Osteocyte (in vitro differentiated cells): ENCODE data around the gene PRKCE. TPM values are rescaled to one million over a fixed set of nuclear protein-coding genes. Genes with fewer than 3 reads are reported as not detected.

ENCODE experiments used
- DNase-seq: peaks from one replicate; pipeline ENCODE4 v3.0.0; 2021; ENCODE audit warnings: mixed read lengths; ENCODE audit not compliant: unreplicated experiment; ENCODE audit errors: extremely low spot score
- H3K27ac Mint-ChIP-seq: one replicate; pipeline ENCODE4 v1.8.0; 2021; ENCODE audit warnings: mild to moderate bottlenecking, mixed read lengths; ENCODE audit not compliant: unreplicated experiment
- H3K27me3 Mint-ChIP-seq: one replicate; pipeline ENCODE4 v1.8.0; 2021; ENCODE audit warnings: mixed read lengths; ENCODE audit not compliant: unreplicated experiment
- H3K36me3 Mint-ChIP-seq: one replicate; pipeline ENCODE4 v1.8.0; 2021; ENCODE audit warnings: mixed read lengths; ENCODE audit not compliant: unreplicated experiment
- H3K4me1 Mint-ChIP-seq: one replicate; pipeline ENCODE4 v1.8.0; 2021; ENCODE audit warnings: mixed read lengths; ENCODE audit not compliant: unreplicated experiment
- H3K4me3 Mint-ChIP-seq: one replicate; pipeline ENCODE4 v1.8.0; 2021; ENCODE audit warnings: mild to moderate bottlenecking, moderate library complexity, mixed read lengths; ENCODE audit not compliant: unreplicated experiment
- H3K9me3 Mint-ChIP-seq: one replicate; pipeline ENCODE4 v1.8.0; 2021; ENCODE audit warnings: mixed read lengths; ENCODE audit not compliant: unreplicated experiment
- total RNA-seq: library from RNA; stranded (reverse); gene quantifications from 2 replicates; pipeline ENCODE4 v1.2.1, GENCODE V29; 2021
- TF ChIP-seq, protein P1 (sequence below): fragments of 200-600 bp; sonication (generic); IDR thresholded peaks from 2 replicates; pipeline ENCODE4 v1.5.0; 2021; ENCODE audit warnings: antibody characterized with exemption, mild to moderate bottlenecking, moderate library complexity

Gene PRKCE
- total RNA-seq, 1 donor from 2014 or later, result 13.8 TPM

GRCh38 chr2:46136953-46137352, 485.5 kb downstream of the PRKCE start:
- H3K4me1 Mint-ChIP-seq, result peaks cover 19% of the 10 kb centered on the region
- H3K9me3 Mint-ChIP-seq, result no peaks in the 10 kb centered on the region
- peaks cover 3% of the 10 kb centered on the region for H3K36me3 Mint-ChIP-seq
- TF ChIP-seq, protein P1, sequence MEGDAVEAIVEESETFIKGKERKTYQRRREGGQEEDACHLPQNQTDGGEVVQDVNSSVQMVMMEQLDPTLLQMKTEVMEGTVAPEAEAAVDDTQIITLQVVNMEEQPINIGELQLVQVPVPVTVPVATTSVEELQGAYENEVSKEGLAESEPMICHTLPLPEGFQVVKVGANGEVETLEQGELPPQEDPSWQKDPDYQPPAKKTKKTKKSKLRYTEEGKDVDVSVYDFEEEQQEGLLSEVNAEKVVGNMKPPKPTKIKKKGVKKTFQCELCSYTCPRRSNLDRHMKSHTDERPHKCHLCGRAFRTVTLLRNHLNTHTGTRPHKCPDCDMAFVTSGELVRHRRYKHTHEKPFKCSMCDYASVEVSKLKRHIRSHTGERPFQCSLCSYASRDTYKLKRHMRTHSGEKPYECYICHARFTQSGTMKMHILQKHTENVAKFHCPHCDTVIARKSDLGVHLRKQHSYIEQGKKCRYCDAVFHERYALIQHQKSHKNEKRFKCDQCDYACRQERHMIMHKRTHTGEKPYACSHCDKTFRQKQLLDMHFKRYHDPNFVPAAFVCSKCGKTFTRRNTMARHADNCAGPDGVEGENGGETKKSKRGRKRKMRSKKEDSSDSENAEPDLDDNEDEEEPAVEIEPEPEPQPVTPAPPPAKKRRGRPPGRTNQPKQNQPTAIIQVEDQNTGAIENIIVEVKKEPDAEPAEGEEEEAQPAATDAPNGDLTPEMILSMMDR, result no peak
- H3K27ac Mint-ChIP-seq, result no peak overlapping the region
- H3K27me3 Mint-ChIP-seq, result no peaks in the 10 kb centered on the region
- DNase-seq, result peak; percentile 10
- H3K4me3 Mint-ChIP-seq, result no peak overlapping the region

DNA sequence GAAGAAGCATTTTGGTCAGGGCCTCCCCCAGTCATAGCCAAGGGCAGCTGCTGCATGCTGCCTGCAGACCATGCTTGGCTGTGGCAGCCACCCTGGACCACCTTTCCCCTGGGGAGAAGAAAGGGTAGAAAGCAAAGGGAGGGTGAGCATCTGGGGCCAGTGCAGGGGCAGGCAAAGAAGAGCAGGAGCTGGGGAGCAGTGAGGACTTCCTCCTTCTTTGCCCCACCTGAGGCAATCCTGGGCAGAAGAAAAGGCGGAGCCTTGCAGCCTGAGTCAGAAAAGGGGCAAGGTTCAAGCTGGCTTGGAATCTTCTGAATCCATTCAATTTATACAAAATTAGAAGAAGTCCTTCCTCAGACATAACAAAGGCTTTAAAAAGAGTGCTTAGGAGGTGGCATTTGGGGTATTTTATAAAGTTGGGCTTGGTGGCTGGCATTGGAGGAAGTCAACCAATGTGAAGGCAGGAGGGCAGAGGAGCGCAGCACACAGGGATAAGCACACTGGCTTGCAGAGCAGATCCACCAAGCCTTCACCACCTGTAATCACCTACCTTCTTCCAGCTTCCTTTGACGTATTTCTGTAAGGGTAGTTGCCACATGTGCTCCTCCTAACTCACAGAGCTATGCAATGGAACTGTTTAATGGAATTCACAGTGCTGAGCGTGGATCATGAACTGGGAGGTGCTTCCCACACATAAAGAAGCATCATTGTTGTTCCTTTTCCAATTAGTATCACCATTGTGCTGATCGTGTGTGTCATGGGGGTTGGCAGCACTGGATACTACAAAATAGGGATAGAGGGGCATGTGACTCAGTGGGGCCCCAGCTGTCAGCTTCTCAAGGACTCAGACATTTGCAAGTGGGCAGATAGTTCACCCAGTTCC, 491.3 kb downstream of the PRKCE start:
- Mint-ChIP-seq H3K27me3 (no peaks in the 10 kb centered on the region), H3K4me1 (no peaks in the 10 kb centered on the region), H3K9me3 (no peaks in the 10 kb centered on the region), H3K4me3 (no peak overlapping the region), H3K36me3 (peaks cover 6% of the 10 kb centered on the region), H3K27ac (no peak overlapping the region)
- no peak for DNase-seq
- TF ChIP-seq, protein P1, result no peak

DNA sequence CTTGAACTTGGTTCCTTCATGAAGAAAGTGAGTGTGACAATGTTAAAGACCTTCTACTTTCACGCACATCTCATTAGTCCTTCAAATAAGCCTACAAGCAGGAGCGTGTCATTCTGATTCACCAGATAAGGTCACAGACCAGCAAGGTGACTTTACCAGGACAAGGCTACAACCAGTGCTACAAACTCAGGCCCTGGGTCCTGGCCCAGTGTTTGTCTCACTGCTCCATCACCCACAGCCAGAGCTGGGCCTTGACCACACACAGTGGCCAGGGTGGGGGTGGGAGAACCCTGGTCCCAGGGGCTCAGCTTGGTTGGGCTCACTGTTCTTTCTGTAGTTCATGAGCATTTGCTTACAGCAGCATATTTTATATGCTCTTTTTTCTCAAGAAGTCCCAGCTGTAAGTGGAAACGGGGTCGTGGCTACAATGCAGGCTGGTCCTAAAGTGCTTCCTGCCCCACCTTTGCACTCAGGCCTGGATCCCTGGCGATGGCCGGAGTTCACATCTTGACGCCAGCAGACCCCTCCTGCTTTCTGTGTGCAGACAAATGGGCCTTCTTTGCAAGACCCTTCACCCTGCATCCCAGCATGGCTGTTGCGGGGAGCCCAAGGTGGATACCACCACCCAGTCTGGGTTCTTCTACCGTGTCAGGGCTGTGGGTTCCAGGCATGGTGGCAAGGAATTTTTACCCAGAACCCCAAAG, 492.1 kb downstream of the PRKCE start:
- no peaks in the 10 kb centered on the region for H3K27me3 Mint-ChIP-seq
- no peaks in the 10 kb centered on the region for H3K4me1 Mint-ChIP-seq
- no peak overlapping the region for H3K27ac Mint-ChIP-seq
- DNase-seq, result no peak
- H3K9me3 Mint-ChIP-seq, result no peaks in the 10 kb centered on the region
- TF ChIP-seq, protein P1, result no peak
- H3K4me3 Mint-ChIP-seq, result no peak overlapping the region
- peaks cover 6% of the 10 kb centered on the region for H3K36me3 Mint-ChIP-seq

- no peaks in the 10 kb centered on the region for H3K27me3 Mint-ChIP-seq
- TF ChIP-seq, protein P1, result no peak
- H3K36me3 Mint-ChIP-seq, result peaks cover 6% of the 10 kb centered on the region
- H3K27ac Mint-ChIP-seq, result no peak overlapping the region
- H3K9me3 Mint-ChIP-seq, result no peaks in the 10 kb centered on the region
- no peak for DNase-seq
- H3K4me1 Mint-ChIP-seq, result no peaks in the 10 kb centered on the region
- H3K4me3 Mint-ChIP-seq, result no peak overlapping the region
Measured at GRCh38 chr2:46144133-46144800, 492.8 kb downstream of the PRKCE start.

DNA sequence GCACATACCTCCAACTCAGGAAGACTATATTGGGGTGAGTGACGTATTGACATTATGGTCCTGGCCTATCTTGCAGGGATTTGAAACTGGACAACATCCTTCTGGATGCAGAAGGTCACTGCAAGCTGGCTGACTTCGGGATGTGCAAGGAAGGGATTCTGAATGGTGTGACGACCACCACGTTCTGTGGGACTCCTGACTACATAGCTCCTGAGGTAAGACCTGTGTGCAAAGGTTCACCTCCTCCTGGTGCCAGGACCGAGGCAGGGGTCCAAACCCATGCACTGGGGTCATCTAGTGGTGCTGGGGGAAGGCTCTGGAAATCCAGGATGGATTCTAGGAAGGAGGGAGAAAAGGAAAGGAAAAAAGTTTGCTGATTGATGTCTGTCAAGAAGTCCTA, 493.5 kb downstream of the PRKCE start:
- no peak overlapping the region for H3K4me3 Mint-ChIP-seq
- peaks cover 6% of the 10 kb centered on the region for H3K36me3 Mint-ChIP-seq
- TF ChIP-seq, protein P1, result no peak
- no peak for DNase-seq
- no peaks in the 10 kb centered on the region for H3K27me3 Mint-ChIP-seq
- no peaks in the 10 kb centered on the region for H3K9me3 Mint-ChIP-seq
- H3K27ac Mint-ChIP-seq, result no peak overlapping the region
- peaks cover under 1% of the 10 kb centered on the region for H3K4me1 Mint-ChIP-seq
